Lung (tissue), 12 donors: ENCODE measurements around the gene CNRIP1. TPM values are rescaled to one million over a fixed set of nuclear protein-coding genes. Genes with fewer than 3 reads are reported as not detected.

Source experiments
- ATAC-seq: fragments of 200-7000 bp; cut with Tn5 transposase; one replicate; pipeline ENCODE4 v1.9.1; 2020; ENCODE audit warnings: moderate number of reproducible peaks; ENCODE audit not compliant: insufficient read depth, low FRiP score
- DNase-seq, 3 donors: peaks; one replicate each; pipeline ENCODE4 v3.0.0-alpha.2; 2013 to 2017
- H3K27ac ChIP-seq, 2 donors: one replicate each; pipeline ENCODE4 v1.5.1; 2013; ENCODE audit warnings: mild to moderate bottlenecking in 2 of 2, moderate library complexity in 2 of 2, control low read depth in 1 of 2, inconsistent platforms in 1 of 2, low read depth in 1 of 2, low read length in 1 of 2
- H3K27me3 ChIP-seq, 3 donors: one replicate each; pipeline ENCODE4 v1.5.1; 2013; ENCODE audit warnings: low read length in 2 of 3; ENCODE audit not compliant: control insufficient read depth in 3 of 3, insufficient read depth in 3 of 3
- H3K36me3 ChIP-seq, 4 donors: one replicate each; pipeline ENCODE4 v1.5.1; 2013; ENCODE audit warnings: low read length in 4 of 4, mild to moderate bottlenecking in 1 of 4, moderate library complexity in 1 of 4; ENCODE audit not compliant: control insufficient read depth in 4 of 4, insufficient read depth in 4 of 4
- H3K4me1 ChIP-seq, 5 donors: one replicate each; pipeline ENCODE4 v1.5.1; 2013; ENCODE audit warnings: low read length in 5 of 5, mild to moderate bottlenecking in 2 of 5, moderate library complexity in 1 of 5; ENCODE audit not compliant: control insufficient read depth in 5 of 5, insufficient read depth in 5 of 5
- H3K4me3 ChIP-seq: one replicate; pipeline ENCODE4 v1.5.1; 2013; ENCODE audit warnings: mild to moderate bottlenecking, control low read depth, moderate library complexity
- H3K9ac ChIP-seq, 2 donors: one replicate each; pipeline ENCODE4 v1.5.1; 2013; ENCODE audit warnings: low read length in 2 of 2, control low read depth in 1 of 2; ENCODE audit not compliant: insufficient read depth in 1 of 2
- H3K9me3 ChIP-seq, 4 donors: one replicate each; pipeline ENCODE4 v1.5.1; 2013; ENCODE audit warnings: low read length in 3 of 4, mild to moderate bottlenecking in 1 of 4, moderate library complexity in 1 of 4; ENCODE audit not compliant: control insufficient read depth in 4 of 4, insufficient read depth in 3 of 4
- WGBS, 2 donors: extraction: QIAGEN DNeasy Blood & Tissue Kit; methylation state at CpG; one replicate each; pipeline ENCODE4 v1.1.7; 2013; 5-methylcytosine and 5-hydroxymethylcytosine counted together
- polyA plus RNA-seq, 2 donors: library from polyadenylated mRNA; stranded (reverse); fragments of 200-250 nt; gene quantifications; one replicate each; pipeline ENCODE4 v1.2.1, GENCODE V29; 2013
- total RNA-seq, 2 donors: library from RNA; depleted of rRNA in 1 of 2; stranded (reverse); fragments of >200 nt in 1 of 2; gene quantifications; one replicate each; pipeline ENCODE4 v1.2.1, GENCODE V29; 2014 to 2021
- TF ChIP-seq, protein P1 (sequence below): IDR thresholded peaks from 2 replicates; pipeline ENCODE4 v1.5.1; 2012; ENCODE audit warnings: mild to moderate bottlenecking; ENCODE audit errors: control extremely low read depth, extremely low read depth
- donor health status: control.
- donor health status: control.
- donor health status: Bipolar disorder and iron deficiency.
- donor health status: healthy.
- donor health status: DM: yes; HTN: yes; CAD: no.

The CNRIP1 gene
- total and polyA plus RNA-seq, 4 donors, result 9.0 to 29.3 (median 14.5) TPM

DNA sequence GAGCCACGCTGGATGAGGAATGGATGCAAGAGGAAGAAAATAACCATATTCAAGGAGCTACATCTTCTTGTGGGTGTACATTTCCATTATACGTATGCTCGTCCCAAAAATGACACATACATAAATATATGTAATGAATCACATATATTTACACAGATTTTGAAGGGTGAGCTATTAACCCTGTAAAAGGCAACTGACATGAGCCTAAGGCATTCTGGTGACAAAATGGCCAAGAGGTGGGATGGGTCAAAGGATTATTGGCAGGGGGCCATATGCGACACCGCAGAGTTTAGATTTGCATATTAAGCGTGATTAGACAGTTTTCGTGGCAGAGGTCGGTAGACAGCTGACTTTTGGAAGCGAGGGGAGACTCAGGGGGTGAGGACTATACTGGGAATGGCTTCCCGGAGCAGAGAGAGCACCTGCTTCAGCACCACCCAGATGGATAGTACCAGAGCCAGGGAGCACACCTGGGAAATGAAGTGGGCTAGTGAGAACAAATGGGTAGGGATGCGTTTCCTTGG lies 431 bp upstream of the CNRIP1 start:
- H3K27ac ChIP-seq, result peak overlapping the region; percentile 91 to 93
- H3K4me3 ChIP-seq, result peak overlapping the region; percentile 74
- peaks cover 0 to 11% (median 4%) of the 10 kb centered on the region in 4 donors for H3K36me3 ChIP-seq
- ATAC-seq (no peak), DNase-seq (peak in 2 of 3 donors; percentile 56 to 57)
- whole genome bisulfite sequencing, 2 donors, result 7 to 8% methylated on average over 11 of the region's 11 CpGs
- H3K27me3 ChIP-seq, result peaks cover 0 to 22% (median 0%) of the 10 kb centered on the region in 3 donors
- TF ChIP-seq, protein P1, sequence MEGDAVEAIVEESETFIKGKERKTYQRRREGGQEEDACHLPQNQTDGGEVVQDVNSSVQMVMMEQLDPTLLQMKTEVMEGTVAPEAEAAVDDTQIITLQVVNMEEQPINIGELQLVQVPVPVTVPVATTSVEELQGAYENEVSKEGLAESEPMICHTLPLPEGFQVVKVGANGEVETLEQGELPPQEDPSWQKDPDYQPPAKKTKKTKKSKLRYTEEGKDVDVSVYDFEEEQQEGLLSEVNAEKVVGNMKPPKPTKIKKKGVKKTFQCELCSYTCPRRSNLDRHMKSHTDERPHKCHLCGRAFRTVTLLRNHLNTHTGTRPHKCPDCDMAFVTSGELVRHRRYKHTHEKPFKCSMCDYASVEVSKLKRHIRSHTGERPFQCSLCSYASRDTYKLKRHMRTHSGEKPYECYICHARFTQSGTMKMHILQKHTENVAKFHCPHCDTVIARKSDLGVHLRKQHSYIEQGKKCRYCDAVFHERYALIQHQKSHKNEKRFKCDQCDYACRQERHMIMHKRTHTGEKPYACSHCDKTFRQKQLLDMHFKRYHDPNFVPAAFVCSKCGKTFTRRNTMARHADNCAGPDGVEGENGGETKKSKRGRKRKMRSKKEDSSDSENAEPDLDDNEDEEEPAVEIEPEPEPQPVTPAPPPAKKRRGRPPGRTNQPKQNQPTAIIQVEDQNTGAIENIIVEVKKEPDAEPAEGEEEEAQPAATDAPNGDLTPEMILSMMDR, result no peak
- H3K4me1 ChIP-seq, result peaks cover 0 to 12% (median 0%) of the 10 kb centered on the region in 5 donors
- no peaks in the 10 kb centered on the region for H3K9me3 ChIP-seq
- H3K9ac ChIP-seq, result peak overlapping the region in 1 of 2 donors; percentile 79

DNA sequence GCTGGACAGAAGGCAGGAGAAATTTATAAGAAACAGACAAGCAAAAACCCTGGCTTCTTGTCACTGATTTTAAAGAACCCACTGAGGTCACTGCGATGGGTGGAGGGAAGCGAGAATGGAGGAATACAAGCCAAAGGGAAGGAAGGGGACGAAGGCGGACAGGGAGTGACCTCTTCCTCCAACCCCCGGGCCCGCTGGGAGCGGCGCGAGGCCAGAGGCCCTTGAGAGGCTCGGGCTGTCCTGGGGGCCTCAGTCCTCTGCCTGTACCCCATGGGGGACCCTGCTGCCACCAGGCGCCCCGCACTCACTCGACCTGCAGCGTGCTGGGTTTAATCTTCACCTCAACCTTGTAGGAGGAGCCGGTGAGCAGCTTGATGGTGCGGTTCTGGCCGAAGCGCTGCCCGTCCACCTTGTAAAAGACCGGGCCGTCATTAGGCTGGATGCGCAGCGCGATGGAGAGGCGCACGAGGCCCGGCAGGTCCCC lies 793 bp downstream of the CNRIP1 start:
- TF ChIP-seq, protein P1, result no peak
- H3K4me3 ChIP-seq, result peak overlapping the region; percentile 74
- H3K27me3 ChIP-seq, result peaks cover 0 to 21% (median 0%) of the 10 kb centered on the region in 3 donors
- peak; percentile 43 for ATAC-seq
- peaks cover 0 to 12% (median 0%) of the 10 kb centered on the region in 5 donors for H3K4me1 ChIP-seq
- H3K9me3 ChIP-seq, result no peaks in the 10 kb centered on the region
- DNase-seq, result peak in 1 of 3 donors; percentile 41
- H3K9ac ChIP-seq, result peak overlapping the region; percentile 12 to 92
- H3K36me3 ChIP-seq, result peaks cover 0 to 12% (median 4%) of the 10 kb centered on the region in 4 donors
- 3 to 5% methylated on average over 27 of the region's 27 CpGs for WGBS, 2 donors
- H3K27ac ChIP-seq, result peak overlapping the region; percentile 91 to 93

DNA sequence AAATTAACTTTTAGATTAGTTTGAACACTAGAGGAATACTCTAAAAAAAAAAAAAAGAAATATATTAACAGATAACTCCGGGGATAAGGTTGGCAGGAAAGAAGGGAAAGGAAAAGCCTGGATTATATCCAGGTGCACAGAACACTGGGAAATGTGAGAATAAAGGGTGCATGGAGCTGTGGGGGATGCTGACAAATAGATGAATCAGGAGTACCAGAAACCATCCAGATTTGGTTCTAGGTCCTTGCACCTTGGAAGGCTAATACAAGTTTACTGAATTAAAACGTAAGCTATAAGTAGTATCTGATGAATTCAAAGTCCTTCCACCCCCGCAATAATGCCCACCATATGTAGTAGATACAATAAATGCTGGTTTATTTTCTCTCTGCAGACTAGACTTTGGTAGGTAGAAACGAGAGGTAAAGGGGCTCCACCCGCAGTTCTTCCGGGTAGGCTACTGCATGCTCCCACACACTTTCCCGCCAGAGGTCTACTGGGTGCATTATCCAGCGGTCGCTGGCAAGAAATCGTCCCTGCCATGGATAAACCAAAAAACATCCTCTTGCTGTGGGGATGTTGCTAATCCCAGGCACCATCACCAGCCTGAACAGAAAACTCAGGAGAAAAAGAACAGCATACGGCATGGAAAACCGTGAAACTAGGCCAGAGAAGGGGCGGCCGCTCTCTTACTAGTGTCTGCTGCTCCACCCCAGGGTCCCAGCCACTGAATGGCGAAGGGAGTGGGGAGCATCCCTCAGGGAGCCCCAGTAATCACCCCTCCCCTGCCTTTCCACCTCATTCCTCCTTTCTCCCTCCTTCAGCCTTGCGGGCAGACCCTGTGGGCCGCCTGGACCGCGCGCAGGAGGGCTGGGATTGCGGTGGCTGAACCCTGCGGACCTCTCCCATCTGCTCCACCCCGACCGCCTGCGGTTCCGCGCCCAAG lies 1.5 kb downstream of the CNRIP1 start:
- WGBS, 2 donors, result 35 to 56% methylated on average over 27 of the region's 27 CpGs
- ATAC-seq, result no peak

More for the DNA sequence above, 1.5 kb downstream of the CNRIP1 start:
- Histone ChIP-seq H3K27ac (peak overlapping the region; percentile 91 to 93), H3K4me1 (peaks cover 0 to 12% (median 0%) of the 10 kb centered on the region in 5 donors), H3K36me3 (peaks cover 0 to 12% (median 4%) of the 10 kb centered on the region in 4 donors), H3K4me3 (peak overlapping the region; percentile 74), H3K9ac (peak overlapping the region; percentile 12 to 92), H3K27me3 (peaks cover 0 to 21% (median 0%) of the 10 kb centered on the region in 3 donors), H3K9me3 (no peaks in the 10 kb centered on the region)
- peak; percentile 25 to 48 (median 41) for DNase-seq
- TF ChIP-seq, protein P1, result no peak
